ENCODE data around the gene CLIP2.
"Not testable (repeated sequence)": the region's sequence is repeated elsewhere in the genome, so short reads cannot be mapped to it uniquely, and the experiment has no call there.

CLIP2 gene

DNA sequence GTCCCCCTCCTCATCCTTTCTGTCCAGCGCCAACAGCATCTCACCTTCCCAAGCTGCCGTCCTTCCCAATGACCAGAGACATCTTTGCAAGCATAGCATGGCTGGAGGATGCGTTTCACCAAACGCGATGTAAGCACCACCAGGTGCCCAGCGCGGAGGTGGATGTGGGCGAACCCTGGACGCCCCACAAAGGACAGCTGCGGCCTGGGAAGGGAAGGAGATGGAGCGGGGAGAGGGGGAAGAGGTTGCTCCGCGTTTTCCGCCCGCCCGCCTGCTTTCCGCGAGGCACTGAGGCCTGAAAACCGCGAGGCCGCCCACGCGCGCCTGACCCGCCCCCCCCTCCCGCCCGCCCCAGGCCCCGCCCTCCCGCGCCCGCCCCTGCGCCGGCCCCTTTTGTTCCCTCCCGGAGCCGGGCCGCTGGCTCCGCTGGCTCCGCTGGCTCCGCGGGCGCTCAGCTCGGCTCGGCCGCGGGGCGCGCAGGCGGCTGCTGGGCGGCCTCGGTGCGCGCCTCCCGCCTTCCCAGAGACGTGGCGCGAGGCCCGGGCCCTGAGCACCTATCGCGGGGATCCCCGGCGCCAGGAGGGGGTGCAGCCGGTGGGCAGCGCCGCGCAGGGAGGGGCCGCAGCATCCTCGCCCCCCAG is at the start of gene CLIP2:
TSS of gene CLIP2 (plus strand) at position 390 of the 641 bp plus-strand sequence. CDS start 28,140 bp downstream, outside the sequence.
- DNase-seq: peak; percentile 92

GRCh38 chr7:74240482-74240881 is 48.7 kb upstream of the CLIP2 start:
- no peak for DNase-seq

- no peak for DNase-seq
Observed at GRCh38 chr7:74242122-74242443, 47.1 kb upstream of the CLIP2 start.

- no peak for DNase-seq
Observed at GRCh38 chr7:74246497-74246896, 42.7 kb upstream of the CLIP2 start.

- DNase-seq: no peak
Observed at GRCh38 chr7:74248156-74248555, 41.1 kb upstream of the CLIP2 start.

DNA sequence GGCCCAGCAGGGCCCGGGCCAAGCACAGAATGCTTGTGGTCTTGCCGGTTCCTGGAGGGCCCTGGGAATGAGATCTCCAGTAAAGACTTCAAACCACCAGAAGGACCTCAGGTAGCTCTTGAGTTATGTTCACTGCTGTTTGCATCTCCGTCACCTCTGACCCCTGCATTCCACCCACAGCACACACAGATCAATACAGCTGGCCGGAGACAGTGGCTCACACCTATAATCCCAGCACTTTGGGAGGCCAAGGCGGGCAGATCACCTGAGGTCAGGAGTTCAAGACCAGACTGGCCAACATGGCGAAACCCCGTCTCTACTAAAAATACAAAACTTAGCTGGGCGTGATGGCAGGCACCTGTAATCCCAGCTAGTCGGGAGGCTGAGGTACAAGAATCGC is 40.1 kb upstream of the CLIP2 start:
- DNase-seq: not testable (repeated sequence)

DNA sequence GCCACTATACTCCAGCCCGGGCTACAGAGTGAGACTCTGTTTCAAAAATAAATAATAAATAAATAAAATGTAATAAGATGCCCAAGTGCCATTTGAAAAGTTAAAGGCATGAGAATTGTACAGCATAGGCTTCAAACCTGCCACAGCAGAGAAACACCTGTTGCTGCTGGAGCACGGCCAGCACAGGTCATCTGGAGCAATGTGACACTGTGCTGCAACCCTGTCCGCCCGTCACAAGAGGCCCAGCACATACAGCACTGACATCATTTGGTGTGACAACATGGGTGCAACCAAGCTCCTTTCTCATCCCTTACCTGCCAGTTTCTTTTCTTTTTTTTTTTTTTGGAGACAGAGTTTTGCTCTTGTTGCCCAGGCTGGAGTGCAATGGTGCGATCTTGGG is 36.3 kb upstream of the CLIP2 start:
- no peak for DNase-seq

DNA sequence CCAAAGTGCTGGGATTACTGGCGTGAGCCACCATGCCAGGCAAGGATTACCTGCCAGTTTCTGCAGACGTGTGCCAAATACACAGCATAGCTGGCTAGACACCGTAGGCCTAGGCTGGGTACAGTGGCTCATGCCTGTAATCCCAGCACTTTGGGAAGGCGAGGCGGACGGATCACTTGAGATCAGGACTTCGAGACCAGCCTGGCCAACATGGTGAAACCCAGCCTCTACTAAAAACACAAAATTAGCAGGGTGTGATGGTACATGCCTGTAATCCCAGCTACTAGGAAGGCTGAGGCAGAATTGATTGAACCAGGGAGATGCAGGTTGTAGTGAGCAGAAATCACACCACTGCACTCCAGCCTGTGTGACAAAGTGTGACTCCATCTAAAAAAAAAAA is 35.9 kb upstream of the CLIP2 start:
- no peak for DNase-seq

GRCh38 chr7:74253835-74254128 is 35.4 kb upstream of the CLIP2 start:
- DNase-seq: no peak

GRCh38 chr7:74254129-74254857 is 34.9 kb upstream of the CLIP2 start, which contains the start of gene RFC2:
Gene RFC2, minus strand, starts transcription at chr7:74254399. Its CDS starts 16 bp downstream, at chr7:74254383.
- DNase-seq: peak; percentile 100

GRCh38 chr7:74254858-74255379 is 34.3 kb upstream of the CLIP2 start:
- DNase-seq: no peak

- DNase-seq: not testable (repeated sequence)
Observed at GRCh38 chr7:74255461-74255860, 33.7 kb upstream of the CLIP2 start.

- no peak for DNase-seq
Observed at GRCh38 chr7:74256491-74257408, 32.5 kb upstream of the CLIP2 start.

DNA sequence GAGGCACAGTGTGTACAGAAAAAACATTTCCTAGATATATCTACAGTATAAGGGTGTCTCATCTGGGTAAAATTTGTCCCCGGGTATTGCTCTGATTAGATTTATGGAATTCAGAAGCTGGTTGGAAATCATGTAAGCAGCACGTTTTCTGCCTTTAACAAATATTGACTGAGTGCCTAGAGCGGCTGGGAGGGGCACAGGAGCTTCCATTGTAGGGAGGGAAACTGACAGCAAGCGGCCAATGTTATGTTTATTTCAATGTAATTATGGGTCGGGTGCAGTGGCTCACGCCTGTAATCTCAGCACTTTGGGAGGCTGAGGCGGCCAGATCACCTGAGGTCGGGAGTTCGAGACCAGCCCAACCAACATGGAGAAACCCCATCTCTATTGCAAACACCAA is 30.6 kb upstream of the CLIP2 start:
- DNase-seq: no peak

DNA sequence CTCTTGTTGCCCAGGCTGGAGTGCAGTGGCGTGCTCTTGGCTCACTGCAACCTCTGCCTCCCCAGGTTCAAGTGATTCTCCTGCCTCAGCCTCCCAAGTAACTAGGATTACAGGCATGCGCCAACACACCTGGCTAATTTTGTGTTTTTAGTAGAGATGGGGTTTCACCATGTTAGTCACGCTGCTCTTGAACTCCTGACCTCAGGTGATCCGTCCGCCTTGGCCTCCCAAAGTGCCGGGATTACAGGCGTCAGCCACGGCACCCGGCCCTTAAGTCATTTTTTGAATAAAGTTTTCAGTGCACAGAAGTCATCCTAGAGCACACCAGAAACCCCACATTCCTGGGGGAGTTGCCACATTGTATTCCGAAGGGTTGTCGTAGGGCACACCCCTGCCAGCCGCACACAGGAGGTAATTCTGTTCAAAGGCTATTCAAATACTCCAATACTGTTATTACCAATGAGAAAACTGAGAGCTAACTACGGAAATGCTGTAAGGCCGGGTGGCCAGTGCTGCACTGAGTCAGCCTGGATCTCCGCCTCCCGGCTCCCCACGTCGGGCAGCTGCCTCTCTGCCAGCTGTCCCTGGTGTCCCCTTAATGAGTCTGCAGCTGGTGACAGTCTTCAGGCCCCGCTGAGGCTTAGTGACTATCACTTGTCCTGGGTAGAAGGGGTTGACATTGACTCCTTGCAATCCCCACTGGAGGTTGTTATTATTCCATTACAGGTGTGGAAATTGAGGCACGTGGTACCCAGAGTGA is 26.4 kb upstream of the CLIP2 start:
- DNase-seq: no peak

DNA sequence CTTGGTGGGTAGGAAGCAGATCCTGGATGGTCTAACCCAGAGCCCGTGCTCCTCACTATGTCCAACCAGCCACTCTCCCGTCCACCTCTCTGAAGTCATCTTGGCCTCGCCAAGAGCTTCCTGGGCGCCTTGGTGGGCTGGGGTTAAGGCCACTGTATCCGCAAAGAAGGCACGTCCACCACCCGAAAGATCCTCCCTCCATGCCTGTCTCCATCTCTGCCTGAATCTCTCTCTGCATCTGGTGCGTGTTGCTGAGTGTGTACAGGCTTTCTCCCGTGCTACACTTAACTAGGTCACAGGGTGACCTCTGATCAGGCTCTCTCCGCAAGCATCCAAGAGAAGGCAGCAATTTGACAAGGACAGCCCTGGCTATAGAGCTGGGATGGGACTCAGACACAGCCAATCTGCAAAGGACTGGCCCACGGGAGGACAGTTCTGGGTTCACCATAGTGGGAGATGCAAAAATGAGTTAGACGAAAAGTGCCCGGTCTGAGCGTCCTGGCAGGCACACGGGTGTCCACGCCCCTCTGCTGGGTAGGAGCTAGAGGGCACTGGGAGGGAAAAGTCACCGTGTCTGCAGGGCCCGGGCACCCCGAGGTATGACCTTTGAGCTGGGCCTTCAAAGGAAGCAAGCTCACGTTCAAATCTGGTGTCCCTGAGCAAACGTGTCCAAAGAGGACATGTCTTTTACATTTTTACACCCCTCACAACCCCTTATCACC is 25.6 kb upstream of the CLIP2 start:
- no peak for DNase-seq

GRCh38 chr7:74266191-74266963 is 22.8 kb upstream of the CLIP2 start:
- no peak for DNase-seq

GRCh38 chr7:74267756-74268565 is 21.2 kb upstream of the CLIP2 start:
- DNase-seq: no peak

DNA sequence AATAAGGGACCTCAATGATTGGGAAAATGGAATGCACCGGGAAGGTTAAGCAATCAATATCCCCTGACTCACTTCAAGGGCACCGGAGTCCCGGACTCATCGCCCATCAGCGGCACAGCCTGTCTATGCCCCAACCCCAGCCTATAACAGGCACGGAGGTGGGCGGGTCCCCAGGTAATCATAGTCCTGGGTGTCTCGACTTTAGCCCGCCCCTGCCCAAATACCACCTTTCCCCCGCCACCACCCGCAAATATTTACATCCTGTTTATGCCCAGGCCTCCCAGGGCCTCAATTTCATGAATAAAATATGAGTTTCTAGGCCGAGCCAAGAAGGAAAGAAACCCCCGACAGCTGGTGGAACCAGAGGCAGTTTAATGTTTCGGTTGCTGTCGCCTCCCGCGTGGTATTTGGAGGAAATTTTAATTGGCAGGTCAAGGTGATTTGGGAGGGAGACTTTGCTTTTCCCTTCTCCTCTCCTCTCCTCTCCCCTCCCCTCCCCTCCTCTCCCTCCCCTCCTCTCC is 19.4 kb upstream of the CLIP2 start:
- DNase-seq: peak; percentile 79

GRCh38 chr7:74271742-74272141 is 17.5 kb upstream of the CLIP2 start:
- no peak for DNase-seq

Measured in activated CD8-positive, alpha-beta memory T cell treated with anti-CD3 and anti-CD28 coated beads for 24 hours (primary cell).